ENCODE data around the gene LDB3. TPM values are rescaled to one million over a fixed set of nuclear protein-coding genes. Genes with fewer than 3 reads are reported as not detected.

LDB3 gene
- total RNA-seq, 4 donors from 2014 or later, result 0.44 to 3.2 (median 0.98) TPM; not detected in 1

- Histone ChIP-seq H3K27me3 (peaks cover 3% of the 10 kb centered on the region), H3K36me3 (no peaks in the 10 kb centered on the region), H3K9me3 (no peaks in the 10 kb centered on the region), H3K4me3 (peak overlapping the region; percentile 81), H3K4me1 (peaks cover 19% of the 10 kb centered on the region), H3K27ac (peak overlapping the region; percentile 94)
- TF ChIP-seq EP300 (IDR thresholded peaks at IDR 0.05), result no peak
- no peak for TF ChIP-seq POLR2A (IDR thresholded peaks at IDR 0.05)
- TF ChIP-seq POLR2AphosphoS5 (IDR thresholded peaks at IDR 0.05), result no peak
- TF ChIP-seq CTCF (IDR thresholded peaks at IDR 0.05), result no peak
- DNase-seq (ENCODE audit: low spot score in 2 of 2), result no peak
- 41% methylated on average over 9 of the region's 9 CpGs for WGBS
These were observed 44.0 kb downstream of the LDB3 start for GRCh38 chr10:86712317-86712707.

DNA sequence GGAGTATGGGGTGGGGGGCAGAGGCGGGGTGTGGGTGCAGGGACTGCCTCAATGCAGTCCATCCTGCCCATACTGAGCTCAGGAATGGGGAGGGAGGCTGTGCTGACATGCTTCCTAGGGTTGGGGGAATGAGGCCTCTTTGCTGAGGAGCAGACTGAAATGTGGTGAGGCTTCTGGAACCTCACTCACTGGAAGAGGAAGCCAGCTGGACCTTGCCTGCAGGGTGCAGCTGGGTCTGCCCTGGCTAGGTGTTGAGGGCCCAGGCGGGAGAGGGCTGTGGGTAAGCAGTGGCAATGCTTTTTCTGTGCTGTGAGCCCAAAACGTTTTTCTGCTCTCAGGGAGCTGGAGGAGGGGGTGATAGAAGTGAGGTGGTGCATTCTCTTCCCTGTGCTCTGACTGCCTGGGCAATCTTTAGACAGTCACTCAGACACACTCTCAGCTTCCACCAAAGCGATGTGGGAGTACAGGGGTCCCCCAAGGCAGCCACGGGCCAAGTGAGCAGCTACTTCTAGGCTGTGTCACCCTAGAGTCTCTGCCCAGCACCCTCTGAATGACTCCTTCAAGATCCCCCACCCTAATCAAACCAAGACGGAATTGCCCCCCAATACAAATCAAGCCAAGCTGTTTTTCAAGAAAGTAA is 47.0 kb downstream of the LDB3 start:
- no peak overlapping the region for H3K27ac ChIP-seq
- WGBS, result 74% methylated on average over 5 of the region's 6 CpGs

DNA sequence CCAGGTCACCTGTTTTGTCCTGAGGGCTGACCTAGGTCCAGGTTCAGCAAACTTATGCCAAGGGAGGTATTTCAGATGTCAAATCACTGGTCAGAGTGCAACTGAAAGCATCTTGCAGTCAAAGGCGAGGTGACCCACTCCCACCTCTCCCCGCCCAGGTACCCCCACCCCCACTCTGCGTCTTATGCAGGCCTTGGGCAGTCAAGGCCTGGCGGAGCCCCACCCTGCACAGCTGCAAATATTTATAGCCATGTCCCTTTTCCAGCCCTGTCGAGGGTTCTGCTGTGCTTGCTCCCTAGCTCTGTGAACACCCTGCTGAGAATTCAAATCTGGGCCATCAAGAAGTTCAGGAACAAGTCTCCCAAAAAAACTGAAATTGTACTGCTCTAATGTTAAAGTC is 47.5 kb downstream of the LDB3 start:
- DNase-seq (ENCODE audit: low spot score in 2 of 2), result peak in 1 of 2 donors; percentile 36
- Histone ChIP-seq H3K27ac (no peak overlapping the region), H3K36me3 (no peaks in the 10 kb centered on the region), H3K27me3 (no peaks in the 10 kb centered on the region), H3K4me3 (no peak overlapping the region), H3K4me1 (peaks cover 15% of the 10 kb centered on the region), H3K9me3 (no peaks in the 10 kb centered on the region)
- TF ChIP-seq POLR2A (IDR thresholded peaks at IDR 0.05) (no peak), POLR2AphosphoS5 (IDR thresholded peaks at IDR 0.05) (no peak), EP300 (IDR thresholded peaks at IDR 0.05) (no peak), CTCF (IDR thresholded peaks at IDR 0.05) (no peak)
- 36% methylated on average over 4 of the region's 5 CpGs for WGBS

More for the DNA sequence above, 47.0 kb downstream of the LDB3 start:
- Histone ChIP-seq H3K27me3 (no peaks in the 10 kb centered on the region), H3K36me3 (no peaks in the 10 kb centered on the region), H3K4me3 (no peak overlapping the region), H3K4me1 (peaks cover 19% of the 10 kb centered on the region), H3K9me3 (no peaks in the 10 kb centered on the region)
- TF ChIP-seq EP300 (IDR thresholded peaks at IDR 0.05), result no peak
- no peak for TF ChIP-seq CTCF (IDR thresholded peaks at IDR 0.05)
- TF ChIP-seq POLR2A (IDR thresholded peaks at IDR 0.05), result no peak
- TF ChIP-seq POLR2AphosphoS5 (IDR thresholded peaks at IDR 0.05), result no peak
- DNase-seq (ENCODE audit: low spot score in 2 of 2), result peak; percentile 40 to 59

GRCh38 chr10:86716466-86716865 is 48.2 kb downstream of the LDB3 start:
- Histone ChIP-seq H3K9me3 (no peaks in the 10 kb centered on the region), H3K4me3 (no peak overlapping the region), H3K4me1 (peaks cover 13% of the 10 kb centered on the region), H3K36me3 (no peaks in the 10 kb centered on the region), H3K27me3 (no peaks in the 10 kb centered on the region), H3K27ac (no peak overlapping the region)
- no peak for TF ChIP-seq CTCF (IDR thresholded peaks at IDR 0.05)
- TF ChIP-seq POLR2A (IDR thresholded peaks at IDR 0.05), result no peak
- no peak for TF ChIP-seq POLR2AphosphoS5 (IDR thresholded peaks at IDR 0.05)
- no peak for TF ChIP-seq EP300 (IDR thresholded peaks at IDR 0.05)
- WGBS, result 95% methylated on average over 4 of the region's 13 CpGs
- peak; percentile 50 to 78 for DNase-seq (ENCODE audit: low spot score in 2 of 2)

GRCh38 chr10:86718556-86718955 is 50.2 kb downstream of the LDB3 start:
- no peak overlapping the region for H3K4me3 ChIP-seq
- peak in 1 of 2 donors; percentile 25 for DNase-seq (ENCODE audit: low spot score in 2 of 2)
- H3K36me3 ChIP-seq, result no peaks in the 10 kb centered on the region
- H3K27ac ChIP-seq, result no peak overlapping the region
- H3K9me3 ChIP-seq, result no peaks in the 10 kb centered on the region
- H3K4me1 ChIP-seq, result peaks cover 4% of the 10 kb centered on the region
- 91% methylated on average over 7 of the region's 8 CpGs for WGBS
- TF ChIP-seq POLR2A (IDR thresholded peaks at IDR 0.05) (no peak), POLR2AphosphoS5 (IDR thresholded peaks at IDR 0.05) (no peak), EP300 (IDR thresholded peaks at IDR 0.05) (no peak), CTCF (IDR thresholded peaks at IDR 0.05) (no peak)
- no peaks in the 10 kb centered on the region for H3K27me3 ChIP-seq
